ENCODE data around the gene TRIM54. TPM values are rescaled to one million over a fixed set of nuclear protein-coding genes. Genes with fewer than 3 reads are reported as not detected.

TRIM54 gene
- total RNA-seq, 2 donors from 2014 or later, result 0.41 to 2.5 TPM

DNA sequence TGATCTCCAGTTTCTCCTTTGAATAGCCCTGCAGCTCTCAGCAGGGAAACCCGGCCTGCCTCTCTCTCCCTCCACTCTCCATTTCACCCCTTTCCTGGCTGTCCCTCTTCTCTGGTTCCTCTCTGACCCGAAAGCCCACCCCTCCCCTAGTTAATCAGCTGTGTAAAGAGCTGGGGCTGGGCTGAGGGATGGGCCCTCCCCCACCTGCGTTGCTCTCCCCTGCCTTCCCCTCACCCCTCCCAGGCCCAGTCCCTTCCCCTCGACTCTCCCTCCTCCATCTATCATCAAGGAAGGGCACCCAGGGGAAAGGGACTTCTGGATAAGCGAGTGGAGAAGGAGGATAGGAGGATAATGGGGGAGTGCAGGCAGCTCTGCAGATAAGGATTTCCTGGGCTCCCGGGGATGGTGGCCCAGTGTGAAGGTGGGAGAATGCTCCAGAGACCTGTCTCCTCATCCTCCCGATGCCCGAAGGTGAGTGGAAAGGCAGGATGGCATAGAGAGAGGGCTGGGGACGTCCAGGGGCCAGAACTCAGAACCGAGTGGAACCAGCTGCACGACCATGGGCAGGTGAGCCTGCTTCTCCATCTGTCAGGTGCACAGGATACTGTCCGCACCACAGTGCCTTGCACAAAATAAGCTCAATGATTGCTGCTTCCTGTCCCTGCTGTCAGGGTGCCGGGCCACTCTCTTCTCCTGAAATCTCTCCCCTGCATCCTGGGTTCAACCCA is 31.4 kb upstream of the TRIM54 start:
- no peaks in the 10 kb centered on the region for H3K27me3 ChIP-seq (replicated peaks; ENCODE audit: insufficient read depth)
- no peak for DNase-seq (ENCODE audit: low spot score)
- no peak for ATAC-seq (ENCODE audit: insufficient number of reproducible peaks, low FRiP score, low read depth)
- TF ChIP-seq, protein P1, sequence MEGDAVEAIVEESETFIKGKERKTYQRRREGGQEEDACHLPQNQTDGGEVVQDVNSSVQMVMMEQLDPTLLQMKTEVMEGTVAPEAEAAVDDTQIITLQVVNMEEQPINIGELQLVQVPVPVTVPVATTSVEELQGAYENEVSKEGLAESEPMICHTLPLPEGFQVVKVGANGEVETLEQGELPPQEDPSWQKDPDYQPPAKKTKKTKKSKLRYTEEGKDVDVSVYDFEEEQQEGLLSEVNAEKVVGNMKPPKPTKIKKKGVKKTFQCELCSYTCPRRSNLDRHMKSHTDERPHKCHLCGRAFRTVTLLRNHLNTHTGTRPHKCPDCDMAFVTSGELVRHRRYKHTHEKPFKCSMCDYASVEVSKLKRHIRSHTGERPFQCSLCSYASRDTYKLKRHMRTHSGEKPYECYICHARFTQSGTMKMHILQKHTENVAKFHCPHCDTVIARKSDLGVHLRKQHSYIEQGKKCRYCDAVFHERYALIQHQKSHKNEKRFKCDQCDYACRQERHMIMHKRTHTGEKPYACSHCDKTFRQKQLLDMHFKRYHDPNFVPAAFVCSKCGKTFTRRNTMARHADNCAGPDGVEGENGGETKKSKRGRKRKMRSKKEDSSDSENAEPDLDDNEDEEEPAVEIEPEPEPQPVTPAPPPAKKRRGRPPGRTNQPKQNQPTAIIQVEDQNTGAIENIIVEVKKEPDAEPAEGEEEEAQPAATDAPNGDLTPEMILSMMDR (IDR thresholded peaks at IDR 0.05), result no peak
- no peak overlapping the region for H3K4me3 ChIP-seq
- H3K4me1 ChIP-seq (ENCODE audit: control insufficient read depth in 1 of 2, low read depth in 2 of 2), result peaks cover 11 to 31% of the 10 kb centered on the region in 2 donors
- H3K9me3 ChIP-seq, result no peaks in the 10 kb centered on the region
- H3K27ac ChIP-seq, result no peak overlapping the region
- H3K36me3 ChIP-seq, result no peaks in the 10 kb centered on the region

DNA sequence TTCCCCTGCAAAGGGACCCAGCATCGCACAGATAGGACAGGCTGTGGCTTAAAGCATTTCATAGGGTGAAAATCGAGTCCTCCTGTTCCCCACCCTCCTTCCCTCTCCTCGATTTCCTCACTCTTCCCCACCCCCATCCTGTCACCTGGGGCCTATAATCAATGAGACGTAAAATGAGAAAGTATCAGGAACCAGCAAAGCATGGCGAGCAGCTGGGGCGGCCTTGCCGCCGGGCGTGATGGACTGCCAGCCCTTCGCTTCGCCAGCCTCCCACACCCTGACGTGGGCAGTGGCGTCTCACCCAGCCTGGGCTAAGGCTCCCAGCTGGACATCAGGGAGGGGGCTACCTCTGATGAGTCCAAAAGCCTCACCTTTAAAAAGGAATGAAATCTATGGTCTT is 30.5 kb upstream of the TRIM54 start:
- Histone ChIP-seq H3K4me1 (ENCODE audit: control insufficient read depth in 1 of 2, low read depth in 2 of 2) (peaks cover 14 to 38% of the 10 kb centered on the region in 2 donors), H3K36me3 (no peaks in the 10 kb centered on the region), H3K4me3 (no peak overlapping the region), H3K9me3 (no peaks in the 10 kb centered on the region), H3K27ac (no peak overlapping the region), H3K27me3 (replicated peaks; ENCODE audit: insufficient read depth) (no peaks in the 10 kb centered on the region)
- TF ChIP-seq, protein P1 (IDR thresholded peaks at IDR 0.05), result no peak
- no peak for DNase-seq (ENCODE audit: low spot score)
- no peak for ATAC-seq (ENCODE audit: insufficient number of reproducible peaks, low FRiP score, low read depth)

DNA sequence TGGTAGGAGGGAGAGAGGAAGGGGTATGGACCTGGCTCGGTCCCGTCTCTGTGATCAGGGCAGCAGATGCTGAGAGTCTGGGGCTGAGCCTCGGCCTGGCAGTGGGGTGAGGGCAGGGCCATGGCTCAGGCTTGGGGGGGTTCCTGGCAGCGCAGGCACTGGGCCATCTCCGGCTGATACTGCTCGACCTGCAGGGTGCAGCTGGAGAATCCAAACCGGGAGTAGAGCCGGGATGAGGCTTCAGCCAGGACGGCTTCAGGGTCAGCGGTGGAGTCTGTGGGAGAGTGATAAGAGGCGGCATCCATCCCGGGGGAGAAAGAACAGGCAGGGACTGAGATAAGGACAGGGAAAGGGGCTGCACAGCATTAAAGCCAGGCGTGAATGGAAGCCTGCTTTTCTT is 27.0 kb upstream of the TRIM54 start:
- no peaks in the 10 kb centered on the region for H3K36me3 ChIP-seq
- H3K27ac ChIP-seq, result no peak overlapping the region
- no peak overlapping the region for H3K4me3 ChIP-seq
- ATAC-seq (ENCODE audit: insufficient number of reproducible peaks, low FRiP score, low read depth) (no peak), DNase-seq (ENCODE audit: low spot score) (no peak)
- peaks cover 11 to 23% of the 10 kb centered on the region in 2 donors for H3K4me1 ChIP-seq (ENCODE audit: control insufficient read depth in 1 of 2, low read depth in 2 of 2)
- TF ChIP-seq, protein P1 (IDR thresholded peaks at IDR 0.05), result no peak
- no peaks in the 10 kb centered on the region for H3K9me3 ChIP-seq
- H3K27me3 ChIP-seq (replicated peaks; ENCODE audit: insufficient read depth), result peaks cover 6% of the 10 kb centered on the region

DNA sequence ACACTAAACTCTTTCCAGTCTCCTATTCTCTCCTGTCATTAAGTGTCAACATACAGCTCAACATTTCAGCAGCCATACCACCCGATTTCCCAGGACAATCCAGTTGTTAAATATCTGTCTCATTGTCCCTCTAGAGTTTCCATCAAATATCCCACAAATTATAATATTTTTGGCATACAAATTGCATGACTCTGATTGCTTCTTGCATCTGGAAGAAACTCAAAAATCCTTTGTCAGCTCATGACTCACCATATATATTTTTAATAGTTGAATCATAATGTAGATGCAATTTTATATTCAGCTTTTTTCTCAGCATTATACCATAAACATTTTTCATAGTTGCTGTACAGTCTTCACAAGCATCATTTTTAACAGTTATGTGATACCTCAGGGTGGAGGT is 26.6 kb upstream of the TRIM54 start:
- TF ChIP-seq, protein P1 (IDR thresholded peaks at IDR 0.05), result no peak
- Histone ChIP-seq H3K4me1 (ENCODE audit: control insufficient read depth in 1 of 2, low read depth in 2 of 2) (peaks cover 11 to 20% of the 10 kb centered on the region in 2 donors), H3K27ac (no peak overlapping the region), H3K9me3 (no peaks in the 10 kb centered on the region), H3K4me3 (no peak overlapping the region), H3K36me3 (no peaks in the 10 kb centered on the region), H3K27me3 (replicated peaks; ENCODE audit: insufficient read depth) (peaks cover 6% of the 10 kb centered on the region)
- DNase-seq (ENCODE audit: low spot score), result no peak
- ATAC-seq (ENCODE audit: insufficient number of reproducible peaks, low FRiP score, low read depth), result no peak

DNA sequence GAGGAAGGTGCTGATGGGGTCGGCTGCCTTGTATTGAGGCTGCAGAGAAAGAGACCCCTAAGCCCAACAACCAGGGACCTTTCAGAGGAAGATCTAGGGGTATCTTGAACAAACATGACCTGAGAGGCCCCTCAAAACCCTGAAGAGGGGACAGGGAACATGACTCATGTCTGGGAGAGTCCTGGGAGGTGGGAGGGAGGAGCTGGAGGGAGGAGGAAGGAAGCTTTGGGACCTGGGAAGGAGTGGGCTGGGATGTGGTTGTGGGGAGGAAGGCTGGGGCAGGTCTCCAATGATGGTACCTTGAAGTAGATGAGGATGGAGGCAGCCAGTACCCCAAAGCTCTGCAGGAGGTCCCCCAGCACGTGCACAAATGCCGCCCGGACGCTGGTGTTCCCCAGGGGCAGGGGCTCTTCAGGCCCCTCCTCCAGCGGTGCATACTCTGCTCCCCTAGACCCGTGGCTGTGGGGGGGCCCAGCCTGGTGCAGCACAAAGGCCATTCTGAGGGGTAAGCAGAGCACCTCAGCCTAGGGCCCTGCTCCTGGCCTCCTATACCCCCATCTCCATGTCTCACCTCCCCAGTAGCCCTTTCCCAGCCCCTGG is 25.3 kb upstream of the TRIM54 start:
- H3K4me1 ChIP-seq (ENCODE audit: control insufficient read depth in 1 of 2, low read depth in 2 of 2), result peaks cover 11 to 25% of the 10 kb centered on the region in 2 donors
- peaks cover 6% of the 10 kb centered on the region for H3K27me3 ChIP-seq (replicated peaks; ENCODE audit: insufficient read depth)

More for the DNA sequence above, 25.3 kb upstream of the TRIM54 start:
- no peaks in the 10 kb centered on the region for H3K9me3 ChIP-seq
- DNase-seq (ENCODE audit: low spot score) (no peak), ATAC-seq (ENCODE audit: insufficient number of reproducible peaks, low FRiP score, low read depth) (no peak)
- H3K27ac ChIP-seq, result no peak overlapping the region
- no peak overlapping the region for H3K4me3 ChIP-seq
- H3K36me3 ChIP-seq, result no peaks in the 10 kb centered on the region
- TF ChIP-seq, protein P1 (IDR thresholded peaks at IDR 0.05), result no peak

All from thoracic aorta (tissue), 2 donors.